Transverse colon (tissue), 4 donors: ENCODE data around the gene EPHA4.

ENCODE experiments used
- EP300 ChIP-seq: sonication (generic); formaldehyde crosslinking; IDR thresholded peaks from one replicate; pipeline ENCODE4 v1.6.1; 2017; ENCODE audit warnings: antibody characterized with exemption, low read depth
- POLR2AphosphoS5 ChIP-seq, 3 donors: sonication (generic); formaldehyde crosslinking; IDR thresholded peaks; one replicate each; pipeline ENCODE4 v1.6.1; 2016; ENCODE audit warnings: antibody characterized with exemption in 3 of 3
- TF ChIP-seq, protein P1 (sequence below), 5 experiments: fragments of 200-600 bp in 3 of 5; fragments of 450-650 bp in 2 of 5; sonication (generic) in 3 of 5; IDR thresholded peaks; 1 replicate in 2 of 5; 2 replicates in 3 of 5; pipeline ENCODE4 v1.5.1; 2016 to 2017; ENCODE audit warnings: antibody characterized with exemption in 5 of 5, inconsistent platforms in 3 of 5, mild to moderate bottlenecking in 2 of 5, moderate library complexity in 1 of 5

GRCh38 chr2:221468317-221468716 is 103.8 kb downstream of the EPHA4 start:
- TF ChIP-seq, protein P1, sequence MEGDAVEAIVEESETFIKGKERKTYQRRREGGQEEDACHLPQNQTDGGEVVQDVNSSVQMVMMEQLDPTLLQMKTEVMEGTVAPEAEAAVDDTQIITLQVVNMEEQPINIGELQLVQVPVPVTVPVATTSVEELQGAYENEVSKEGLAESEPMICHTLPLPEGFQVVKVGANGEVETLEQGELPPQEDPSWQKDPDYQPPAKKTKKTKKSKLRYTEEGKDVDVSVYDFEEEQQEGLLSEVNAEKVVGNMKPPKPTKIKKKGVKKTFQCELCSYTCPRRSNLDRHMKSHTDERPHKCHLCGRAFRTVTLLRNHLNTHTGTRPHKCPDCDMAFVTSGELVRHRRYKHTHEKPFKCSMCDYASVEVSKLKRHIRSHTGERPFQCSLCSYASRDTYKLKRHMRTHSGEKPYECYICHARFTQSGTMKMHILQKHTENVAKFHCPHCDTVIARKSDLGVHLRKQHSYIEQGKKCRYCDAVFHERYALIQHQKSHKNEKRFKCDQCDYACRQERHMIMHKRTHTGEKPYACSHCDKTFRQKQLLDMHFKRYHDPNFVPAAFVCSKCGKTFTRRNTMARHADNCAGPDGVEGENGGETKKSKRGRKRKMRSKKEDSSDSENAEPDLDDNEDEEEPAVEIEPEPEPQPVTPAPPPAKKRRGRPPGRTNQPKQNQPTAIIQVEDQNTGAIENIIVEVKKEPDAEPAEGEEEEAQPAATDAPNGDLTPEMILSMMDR (IDR thresholded peaks at IDR 0.05): no peak
- no peak for TF ChIP-seq EP300
- TF ChIP-seq POLR2AphosphoS5 (IDR thresholded peaks at IDR 0.05): no peak
